ENCODE data around the gene SEPTIN10. TPM values are rescaled to one million over a fixed set of nuclear protein-coding genes. Genes with fewer than 3 reads are reported as not detected.

The SEPTIN10 gene
- total and polyA plus RNA-seq, 4 donors, result 30.2 to 117 (median 48.3) TPM

DNA sequence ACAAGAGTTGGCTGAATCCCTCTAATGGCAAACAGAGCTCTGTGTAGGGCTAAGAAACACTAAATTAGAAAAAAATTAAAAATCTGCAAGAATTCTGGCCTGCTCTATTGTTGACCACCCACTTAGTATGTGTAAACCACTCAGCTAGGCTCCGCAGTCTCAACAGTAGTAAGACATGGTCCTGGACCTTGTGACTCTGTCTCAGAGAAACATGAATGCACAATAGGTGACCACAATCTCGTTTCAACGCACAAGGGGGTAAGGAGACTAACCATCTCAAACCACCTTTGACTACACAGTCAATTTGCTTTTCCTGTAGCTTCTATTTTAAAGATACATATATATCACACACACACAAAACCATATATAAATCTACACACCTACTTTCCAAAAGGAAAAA, 16.5 kb downstream of the SEPTIN10 start:
- WGBS, 2 donors, result 86 to 88% methylated on average over 3 of the region's 3 CpGs
- H3K27ac ChIP-seq (ENCODE audit: low read depth in 1 of 2, low read length in 1 of 2), result no peak overlapping the region
- H3K36me3 ChIP-seq (ENCODE audit: control insufficient read depth in 4 of 4, insufficient read depth in 4 of 4, low read length in 4 of 4), result peaks cover 0 to 3% (median 1%) of the 10 kb centered on the region in 4 donors
- TF ChIP-seq, protein P1, sequence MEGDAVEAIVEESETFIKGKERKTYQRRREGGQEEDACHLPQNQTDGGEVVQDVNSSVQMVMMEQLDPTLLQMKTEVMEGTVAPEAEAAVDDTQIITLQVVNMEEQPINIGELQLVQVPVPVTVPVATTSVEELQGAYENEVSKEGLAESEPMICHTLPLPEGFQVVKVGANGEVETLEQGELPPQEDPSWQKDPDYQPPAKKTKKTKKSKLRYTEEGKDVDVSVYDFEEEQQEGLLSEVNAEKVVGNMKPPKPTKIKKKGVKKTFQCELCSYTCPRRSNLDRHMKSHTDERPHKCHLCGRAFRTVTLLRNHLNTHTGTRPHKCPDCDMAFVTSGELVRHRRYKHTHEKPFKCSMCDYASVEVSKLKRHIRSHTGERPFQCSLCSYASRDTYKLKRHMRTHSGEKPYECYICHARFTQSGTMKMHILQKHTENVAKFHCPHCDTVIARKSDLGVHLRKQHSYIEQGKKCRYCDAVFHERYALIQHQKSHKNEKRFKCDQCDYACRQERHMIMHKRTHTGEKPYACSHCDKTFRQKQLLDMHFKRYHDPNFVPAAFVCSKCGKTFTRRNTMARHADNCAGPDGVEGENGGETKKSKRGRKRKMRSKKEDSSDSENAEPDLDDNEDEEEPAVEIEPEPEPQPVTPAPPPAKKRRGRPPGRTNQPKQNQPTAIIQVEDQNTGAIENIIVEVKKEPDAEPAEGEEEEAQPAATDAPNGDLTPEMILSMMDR (IDR thresholded peaks at IDR 0.05; ENCODE audit: control extremely low read depth, extremely low read depth), result no peak
- no peaks in the 10 kb centered on the region for H3K27me3 ChIP-seq (ENCODE audit: control insufficient read depth in 3 of 3, insufficient read depth in 3 of 3, low read length in 2 of 3)
- ATAC-seq (ENCODE audit: insufficient read depth, low FRiP score), result no peak
- peaks cover 0 to 7% (median 5%) of the 10 kb centered on the region in 5 donors for H3K4me1 ChIP-seq (ENCODE audit: control insufficient read depth in 5 of 5, insufficient read depth in 5 of 5, low read length in 5 of 5)
- no peak for DNase-seq
- no peak overlapping the region for H3K4me3 ChIP-seq
- H3K9ac ChIP-seq (ENCODE audit: insufficient read depth in 1 of 2, low read length in 2 of 2), result no peak overlapping the region
- H3K9me3 ChIP-seq (ENCODE audit: control insufficient read depth in 4 of 4, insufficient read depth in 3 of 4, low read length in 3 of 4), result no peaks in the 10 kb centered on the region

DNA sequence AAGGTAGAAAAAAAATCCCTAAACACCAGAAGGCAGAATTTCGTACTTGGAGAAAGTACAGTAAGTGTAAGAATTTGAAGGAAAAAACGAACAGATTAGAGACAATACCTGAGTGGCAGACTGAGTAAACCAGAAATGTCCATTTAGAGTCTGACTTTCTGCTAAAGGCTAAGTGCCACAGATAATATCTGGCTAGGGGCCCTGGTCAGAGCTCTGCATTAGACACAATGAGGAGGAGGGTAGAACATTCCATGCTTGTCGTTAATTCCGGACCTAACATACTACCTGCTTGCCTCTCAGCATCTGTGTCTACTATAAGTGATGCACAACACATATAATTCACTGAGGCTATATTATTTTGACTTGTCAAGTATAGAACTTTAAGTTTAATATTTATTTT, 18.1 kb downstream of the SEPTIN10 start:
- ATAC-seq (ENCODE audit: insufficient read depth, low FRiP score), result no peak
- 90 to 92% methylated on average over 4 of the region's 4 CpGs for WGBS, 2 donors
- Histone ChIP-seq H3K9me3 (ENCODE audit: control insufficient read depth in 4 of 4, insufficient read depth in 3 of 4, low read length in 3 of 4) (no peaks in the 10 kb centered on the region), H3K9ac (ENCODE audit: insufficient read depth in 1 of 2, low read length in 2 of 2) (no peak overlapping the region), H3K4me1 (ENCODE audit: control insufficient read depth in 5 of 5, insufficient read depth in 5 of 5, low read length in 5 of 5) (peaks cover 0 to 6% (median 3%) of the 10 kb centered on the region in 5 donors), H3K4me3 (no peak overlapping the region), H3K27me3 (ENCODE audit: control insufficient read depth in 3 of 3, insufficient read depth in 3 of 3, low read length in 2 of 3) (no peaks in the 10 kb centered on the region), H3K27ac (ENCODE audit: low read depth in 1 of 2, low read length in 1 of 2) (no peak overlapping the region), H3K36me3 (ENCODE audit: control insufficient read depth in 4 of 4, insufficient read depth in 4 of 4, low read length in 4 of 4) (peaks cover 0 to 9% (median 3%) of the 10 kb centered on the region in 4 donors)
- no peak for DNase-seq
- TF ChIP-seq, protein P1 (IDR thresholded peaks at IDR 0.05; ENCODE audit: control extremely low read depth, extremely low read depth), result no peak

DNA sequence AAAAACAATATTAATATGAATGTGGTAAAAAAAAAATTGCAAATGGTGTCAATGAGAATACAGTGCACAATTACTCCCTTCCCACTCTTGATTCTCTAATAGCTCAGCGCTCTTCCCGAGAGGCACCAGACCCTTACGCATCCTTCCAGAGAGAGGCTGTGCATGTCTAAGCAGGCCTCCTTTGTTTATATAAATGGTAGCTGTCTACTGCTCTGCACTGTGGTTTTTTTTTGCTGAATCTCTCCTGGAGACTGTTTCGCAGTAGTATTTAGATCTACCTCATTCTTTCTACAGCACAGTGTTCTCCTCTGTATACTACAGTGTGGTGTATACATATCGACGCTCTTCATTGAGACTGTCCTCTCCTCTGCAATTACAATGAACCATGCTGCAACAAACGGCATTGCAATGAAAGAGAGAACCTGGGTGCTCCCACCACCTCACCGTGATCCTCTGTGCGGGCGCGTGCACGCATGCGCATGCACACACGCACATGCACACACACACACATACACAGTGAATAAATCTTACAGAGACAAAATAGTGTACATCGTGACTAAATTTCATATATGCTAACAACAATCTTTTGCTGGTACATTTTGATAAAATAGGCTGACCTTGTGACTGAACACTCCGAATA, 19.4 kb downstream of the SEPTIN10 start:
- 93 to 94% methylated on average over 16 of the region's 16 CpGs for WGBS, 2 donors
- no peaks in the 10 kb centered on the region for H3K9me3 ChIP-seq (ENCODE audit: control insufficient read depth in 4 of 4, insufficient read depth in 3 of 4, low read length in 3 of 4)
- ATAC-seq (ENCODE audit: insufficient read depth, low FRiP score) (no peak), DNase-seq (no peak)
- TF ChIP-seq, protein P1 (IDR thresholded peaks at IDR 0.05; ENCODE audit: control extremely low read depth, extremely low read depth), result no peak
- H3K9ac ChIP-seq (ENCODE audit: insufficient read depth in 1 of 2, low read length in 2 of 2), result no peak overlapping the region
- no peaks in the 10 kb centered on the region for H3K27me3 ChIP-seq (ENCODE audit: control insufficient read depth in 3 of 3, insufficient read depth in 3 of 3, low read length in 2 of 3)
- H3K27ac ChIP-seq (ENCODE audit: low read depth in 1 of 2, low read length in 1 of 2), result no peak overlapping the region
- H3K36me3 ChIP-seq (ENCODE audit: control insufficient read depth in 4 of 4, insufficient read depth in 4 of 4, low read length in 4 of 4), result peaks cover 0 to 9% (median 3%) of the 10 kb centered on the region in 4 donors
- peaks cover 0 to 6% (median 3%) of the 10 kb centered on the region in 5 donors for H3K4me1 ChIP-seq (ENCODE audit: control insufficient read depth in 5 of 5, insufficient read depth in 5 of 5, low read length in 5 of 5)
- no peak overlapping the region for H3K4me3 ChIP-seq

Data from lung (tissue), 12 donors.